ENCODE results near the gene IL26. TPM values are rescaled to one million over a fixed set of nuclear protein-coding genes. Genes with fewer than 3 reads are reported as not detected.

The IL26 gene
- polyA plus RNA-seq, 2 of the 4 experiments (the other 2 are of a cell fraction), result not detected

DNA sequence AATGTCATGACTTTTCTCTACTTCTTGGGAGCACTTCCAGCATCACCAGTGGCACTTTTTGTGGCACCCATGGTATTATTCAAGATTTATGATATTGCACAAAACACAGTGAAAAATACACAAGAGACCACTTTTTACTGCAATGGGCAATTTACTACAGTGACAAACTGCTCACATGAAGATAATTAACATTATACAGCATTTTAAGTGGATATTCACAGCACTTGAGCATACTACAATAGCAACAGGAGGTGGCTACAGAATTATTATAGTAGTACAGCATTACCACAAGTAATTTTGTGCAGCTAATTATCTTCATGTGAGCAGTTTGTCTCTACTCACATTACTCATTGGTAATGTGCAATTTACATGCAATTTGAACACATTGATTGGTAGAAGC, 18.3 kb downstream of the IL26 start (continued):
- TF ChIP-seq RFX5 (IDR thresholded peaks at IDR 0.05), result no peak

GRCh38 chr12:68206446-68206845, 19.2 kb downstream of the IL26 start:
- DNase-seq (ENCODE audit: low read depth in 1 of 2, low spot score in 1 of 2), result no peak
- no peak for FAIRE-seq
- Histone ChIP-seq H3K4me1 (no peaks in the 10 kb centered on the region), H3K4me3 (no peak overlapping the region), H3K4me2 (no peak overlapping the region), H3K9me3 (no peaks in the 10 kb centered on the region), H3K27ac (no peak overlapping the region)
- ChIA-PET CTCF (interaction anchor here (0.6 to 1.0 kb wide), 2 partner anchors 16 to 25 kb away, joined by 3 read pairs; no protein-coding TSS in a partner anchor), POLR2A (no interaction called here)
- ATAC-seq, result no peak
- WGBS (ENCODE audit: missing lambda C conversion rate), result 0% methylated on average over 1 of the region's 1 CpG
- TF ChIP-seq CHD2 (IDR thresholded peaks at IDR 0.05; ENCODE audit: low read length, partially characterized antibody) (no peak), HOXB5 (CRISPR knock-in tag; IDR thresholded peaks at IDR 0.05) (no peak), FOSB (CRISPR knock-in tag; IDR thresholded peaks at IDR 0.05) (no peak), TFCP2L1 (CRISPR knock-in tag; IDR thresholded peaks at IDR 0.05) (no peak), BCL3 (IDR thresholded peaks at IDR 0.05) (no peak), SMC3 (IDR thresholded peaks at IDR 0.05) (no peak), HOXB13 (CRISPR knock-in tag; IDR thresholded peaks at IDR 0.05; ENCODE audit: low read depth) (no peak), RARB (CRISPR knock-in tag; IDR thresholded peaks at IDR 0.05) (no peak), FOXS1 (CRISPR knock-in tag; IDR thresholded peaks at IDR 0.05) (no peak), CHD4 (IDR thresholded peaks at IDR 0.05; ENCODE audit: borderline replicate concordance) (no peak), ESRRA (IDR thresholded peaks at IDR 0.05; ENCODE audit: borderline replicate concordance, low read length) (no peak), MAX (IDR thresholded peaks at IDR 0.05) (no peak), NPAS2 (CRISPR knock-in tag; IDR thresholded peaks at IDR 0.05; ENCODE audit: borderline replicate concordance) (no peak), ZSCAN20 (CRISPR knock-in tag; IDR thresholded peaks at IDR 0.05) (no peak), MAZ (IDR thresholded peaks at IDR 0.05; ENCODE audit: borderline replicate concordance, low read depth, low read length) (no peak), EHF (CRISPR knock-in tag; IDR thresholded peaks at IDR 0.05) (no peak), CTCF (IDR thresholded peaks at IDR 0.05) (no peak)
- TF ChIP-seq, protein P1, sequence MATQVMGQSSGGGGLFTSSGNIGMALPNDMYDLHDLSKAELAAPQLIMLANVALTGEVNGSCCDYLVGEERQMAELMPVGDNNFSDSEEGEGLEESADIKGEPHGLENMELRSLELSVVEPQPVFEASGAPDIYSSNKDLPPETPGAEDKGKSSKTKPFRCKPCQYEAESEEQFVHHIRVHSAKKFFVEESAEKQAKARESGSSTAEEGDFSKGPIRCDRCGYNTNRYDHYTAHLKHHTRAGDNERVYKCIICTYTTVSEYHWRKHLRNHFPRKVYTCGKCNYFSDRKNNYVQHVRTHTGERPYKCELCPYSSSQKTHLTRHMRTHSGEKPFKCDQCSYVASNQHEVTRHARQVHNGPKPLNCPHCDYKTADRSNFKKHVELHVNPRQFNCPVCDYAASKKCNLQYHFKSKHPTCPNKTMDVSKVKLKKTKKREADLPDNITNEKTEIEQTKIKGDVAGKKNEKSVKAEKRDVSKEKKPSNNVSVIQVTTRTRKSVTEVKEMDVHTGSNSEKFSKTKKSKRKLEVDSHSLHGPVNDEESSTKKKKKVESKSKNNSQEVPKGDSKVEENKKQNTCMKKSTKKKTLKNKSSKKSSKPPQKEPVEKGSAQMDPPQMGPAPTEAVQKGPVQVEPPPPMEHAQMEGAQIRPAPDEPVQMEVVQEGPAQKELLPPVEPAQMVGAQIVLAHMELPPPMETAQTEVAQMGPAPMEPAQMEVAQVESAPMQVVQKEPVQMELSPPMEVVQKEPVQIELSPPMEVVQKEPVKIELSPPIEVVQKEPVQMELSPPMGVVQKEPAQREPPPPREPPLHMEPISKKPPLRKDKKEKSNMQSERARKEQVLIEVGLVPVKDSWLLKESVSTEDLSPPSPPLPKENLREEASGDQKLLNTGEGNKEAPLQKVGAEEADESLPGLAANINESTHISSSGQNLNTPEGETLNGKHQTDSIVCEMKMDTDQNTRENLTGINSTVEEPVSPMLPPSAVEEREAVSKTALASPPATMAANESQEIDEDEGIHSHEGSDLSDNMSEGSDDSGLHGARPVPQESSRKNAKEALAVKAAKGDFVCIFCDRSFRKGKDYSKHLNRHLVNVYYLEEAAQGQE (IDR thresholded peaks at IDR 0.05), result no peak

- Histone ChIP-seq H3K9me3 (no peaks in the 10 kb centered on the region), H3K27ac (no peak overlapping the region), H3K4me2 (no peak overlapping the region), H3K4me1 (no peaks in the 10 kb centered on the region), H3K4me3 (no peak overlapping the region)
- DNase-seq (ENCODE audit: low read depth in 1 of 2, low spot score in 1 of 2), result no peak
- no peak for FAIRE-seq
- ChIA-PET CTCF (no interaction called here), POLR2A (no interaction called here)
- no peak; a peak in 2 of 6 replicates for ATAC-seq
- WGBS (ENCODE audit: missing lambda C conversion rate), result 35% methylated on average over 5 of the region's 5 CpGs
- TF ChIP-seq TP53 (CRISPR knock-in tag; IDR thresholded peaks at IDR 0.05), result no peak
- no peak for TF ChIP-seq E2F6 (IDR thresholded peaks at IDR 0.05; ENCODE audit: borderline replicate concordance, low read depth)
- TF ChIP-seq HES2 (IDR thresholded peaks at IDR 0.05), result no peak
- TF ChIP-seq, protein P2, sequence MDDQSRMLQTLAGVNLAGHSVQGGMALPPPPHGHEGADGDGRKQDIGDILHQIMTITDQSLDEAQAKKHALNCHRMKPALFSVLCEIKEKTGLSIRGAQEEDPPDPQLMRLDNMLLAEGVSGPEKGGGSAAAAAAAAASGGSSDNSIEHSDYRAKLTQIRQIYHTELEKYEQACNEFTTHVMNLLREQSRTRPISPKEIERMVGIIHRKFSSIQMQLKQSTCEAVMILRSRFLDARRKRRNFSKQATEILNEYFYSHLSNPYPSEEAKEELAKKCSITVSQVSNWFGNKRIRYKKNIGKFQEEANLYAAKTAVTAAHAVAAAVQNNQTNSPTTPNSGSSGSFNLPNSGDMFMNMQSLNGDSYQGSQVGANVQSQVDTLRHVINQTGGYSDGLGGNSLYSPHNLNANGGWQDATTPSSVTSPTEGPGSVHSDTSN (IDR thresholded peaks at IDR 0.05), result no peak
- TF ChIP-seq NR3C1 (IDR thresholded peaks at IDR 0.05), result no peak
- no peak for TF ChIP-seq ZSCAN20 (CRISPR knock-in tag; IDR thresholded peaks at IDR 0.05)
- TF ChIP-seq FOSL2 (IDR thresholded peaks at IDR 0.05), result no peak
- no peak for TF ChIP-seq FOSL2 (CRISPR knock-in tag; IDR thresholded peaks at IDR 0.05)
- TF ChIP-seq HOXB5 (CRISPR knock-in tag; IDR thresholded peaks at IDR 0.05), result no peak
- no peak for TF ChIP-seq ZNF302 (CRISPR knock-in tag; IDR thresholded peaks at IDR 0.05)
- no peak for TF ChIP-seq FOSB (CRISPR knock-in tag; IDR thresholded peaks at IDR 0.05)
- no peak for TF ChIP-seq HOXA7 (CRISPR knock-in tag; IDR thresholded peaks at IDR 0.05)
- no peak for TF ChIP-seq BHLHE40 (IDR thresholded peaks at IDR 0.05; ENCODE audit: low read depth, low read length)
- no peak for TF ChIP-seq SMC3 (IDR thresholded peaks at IDR 0.05)
Measured at GRCh38 chr12:68203460-68203875, 22.1 kb downstream of the IL26 start.

Measured in A549 (cell line).